T-helper 17 cell (primary cell): ENCODE results near the gene RETNLB. TPM values are rescaled to one million over a fixed set of nuclear protein-coding genes. Genes with fewer than 3 reads are reported as not detected.

Experiments
- ATAC-seq: fragments of 150-1000 bp; cut with Tn5 transposase; 2 replicates; pipeline ENCODE4 v1.10.0; 2021; ENCODE audit warnings: mild to moderate bottlenecking, moderate library complexity
- DNase-seq, 3 donors: peaks; one replicate each; pipeline versions ENCODE4 v3.0.0 to v3.0.0-alpha.2; 2020 to 2021
- H3K9me3 ChIP-seq: one replicate; pipeline ENCODE4 v1.7.0; 2013; ENCODE audit warnings: low read length, mild to moderate bottlenecking; ENCODE audit not compliant: control insufficient read depth, poor library complexity, severe bottlenecking
- H3K27ac Mint-ChIP-seq: one replicate; pipeline ENCODE4 v1.8.0; 2022; ENCODE audit warnings: mild to moderate bottlenecking, moderate library complexity, mixed read lengths
- H3K27me3 Mint-ChIP-seq: one replicate; pipeline ENCODE4 v1.8.0; 2022; ENCODE audit warnings: mixed read lengths
- H3K36me3 Mint-ChIP-seq: one replicate; pipeline ENCODE4 v1.8.0; 2022; ENCODE audit warnings: low read depth, mixed read lengths
- H3K4me1 Mint-ChIP-seq: one replicate; pipeline ENCODE4 v1.8.0; 2022; ENCODE audit warnings: mild to moderate bottlenecking, mixed read lengths
- H3K4me3 Mint-ChIP-seq: one replicate; pipeline ENCODE4 v1.8.0; 2022; ENCODE audit warnings: mild to moderate bottlenecking, moderate library complexity, mixed read lengths
- total RNA-seq, 4 donors: library from RNA in 2 of 4; stranded (reverse) in 2 of 4; gene quantifications; one replicate each; pipeline ENCODE4 v1.2.3 and lab custom pipeline; 2022 to 2026

Gene RETNLB
- total RNA-seq, 2 donors from 2014 or later, result not detected

- DNase-seq (no peak), ATAC-seq (no peak)
- no peak overlapping the region for H3K27ac Mint-ChIP-seq
- H3K27me3 Mint-ChIP-seq, result no peaks in the 10 kb centered on the region
- no peaks in the 10 kb centered on the region for H3K9me3 ChIP-seq
- H3K4me1 Mint-ChIP-seq, result peaks cover 2% of the 10 kb centered on the region
- no peaks in the 10 kb centered on the region for H3K36me3 Mint-ChIP-seq
- no peak overlapping the region for H3K4me3 Mint-ChIP-seq
These were observed 29.1 kb downstream of the RETNLB start for GRCh38 chr3:108728105-108728504.

GRCh38 chr3:108724101-108724500 lies 33.1 kb downstream of the RETNLB start:
- H3K9me3 ChIP-seq, result no peaks in the 10 kb centered on the region
- Mint-ChIP-seq H3K27ac (no peak overlapping the region), H3K27me3 (no peaks in the 10 kb centered on the region), H3K4me1 (no peaks in the 10 kb centered on the region), H3K36me3 (no peaks in the 10 kb centered on the region), H3K4me3 (no peak overlapping the region)
- DNase-seq (no peak), ATAC-seq (no peak)

GRCh38 chr3:108722724-108723123 lies 34.5 kb downstream of the RETNLB start:
- no peak overlapping the region for H3K4me3 Mint-ChIP-seq
- no peaks in the 10 kb centered on the region for H3K27me3 Mint-ChIP-seq
- no peaks in the 10 kb centered on the region for H3K36me3 Mint-ChIP-seq
- ATAC-seq, result no peak
- H3K27ac Mint-ChIP-seq, result no peak overlapping the region
- no peaks in the 10 kb centered on the region for H3K4me1 Mint-ChIP-seq
- no peaks in the 10 kb centered on the region for H3K9me3 ChIP-seq
- DNase-seq, result no peak

- no peak overlapping the region for H3K27ac Mint-ChIP-seq
- H3K27me3 Mint-ChIP-seq, result no peaks in the 10 kb centered on the region
- no peaks in the 10 kb centered on the region for H3K9me3 ChIP-seq
- ATAC-seq, result no peak
- no peak for DNase-seq
- H3K4me3 Mint-ChIP-seq, result no peak overlapping the region
- no peaks in the 10 kb centered on the region for H3K36me3 Mint-ChIP-seq
- H3K4me1 Mint-ChIP-seq, result no peaks in the 10 kb centered on the region
These were observed 37.9 kb downstream of the RETNLB start for GRCh38 chr3:108719178-108719806.

- Mint-ChIP-seq H3K4me1 (no peaks in the 10 kb centered on the region), H3K4me3 (no peak overlapping the region), H3K27me3 (no peaks in the 10 kb centered on the region), H3K27ac (no peak overlapping the region), H3K36me3 (no peaks in the 10 kb centered on the region)
- ATAC-seq (no peak), DNase-seq (no peak)
- no peaks in the 10 kb centered on the region for H3K9me3 ChIP-seq
These were observed 38.8 kb downstream of the RETNLB start for GRCh38 chr3:108718454-108718853.

GRCh38 chr3:108713816-108714215 lies 43.4 kb downstream of the RETNLB start:
- H3K9me3 ChIP-seq, result no peaks in the 10 kb centered on the region
- ATAC-seq (no peak), DNase-seq (no peak)
- H3K27me3 Mint-ChIP-seq, result peaks cover 5% of the 10 kb centered on the region
- no peak overlapping the region for H3K27ac Mint-ChIP-seq
- H3K4me3 Mint-ChIP-seq, result no peak overlapping the region
- H3K36me3 Mint-ChIP-seq, result no peaks in the 10 kb centered on the region
- no peaks in the 10 kb centered on the region for H3K4me1 Mint-ChIP-seq

GRCh38 chr3:108713009-108713516 lies 44.1 kb downstream of the RETNLB start:
- H3K9me3 ChIP-seq, result no peaks in the 10 kb centered on the region
- H3K36me3 Mint-ChIP-seq, result no peaks in the 10 kb centered on the region
- no peak overlapping the region for H3K27ac Mint-ChIP-seq
- DNase-seq (no peak), ATAC-seq (no peak)
- peaks cover 5% of the 10 kb centered on the region for H3K27me3 Mint-ChIP-seq
- no peaks in the 10 kb centered on the region for H3K4me1 Mint-ChIP-seq
- H3K4me3 Mint-ChIP-seq, result no peak overlapping the region

Other genes with a start within 250 kb of the RETNLB start
- gene MYH15, start 246.8 kb downstream of the RETNLB start, total RNA-seq, result not detected
- 1 to 10 TPM; 4.1 to 6.8 TPM for gene CIP2A, start 168.0 kb downstream of the RETNLB start, total RNA-seq
- 10 to 100 TPM; 14.3 to 15.1 TPM for gene DZIP3, start 167.7 kb downstream of the RETNLB start, total RNA-seq
- gene TRAT1, start 65.4 kb upstream of the RETNLB start, total RNA-seq, result 100 to 1,000 TPM in 1 of 2 donors, 10 to 100 TPM in 1; 87.0 to 100 TPM
- not detected for gene GUCA1C, start 196.5 kb upstream of the RETNLB start, total RNA-seq